ENCODE data around the gene C1QTNF9.
"Not testable (repeated sequence)": the region's sequence is repeated elsewhere in the genome, so short reads cannot be mapped to it uniquely, and the experiment has no call there.

Gene C1QTNF9

GRCh38 chr13:24309300-24309699 lies at the start of gene C1QTNF9:
TSS of gene C1QTNF9 (plus strand) at chr13:24309580. CDS start at chr13:24316004, 6,424 bp downstream.
- not testable (repeated sequence) for DNase-seq

DNA sequence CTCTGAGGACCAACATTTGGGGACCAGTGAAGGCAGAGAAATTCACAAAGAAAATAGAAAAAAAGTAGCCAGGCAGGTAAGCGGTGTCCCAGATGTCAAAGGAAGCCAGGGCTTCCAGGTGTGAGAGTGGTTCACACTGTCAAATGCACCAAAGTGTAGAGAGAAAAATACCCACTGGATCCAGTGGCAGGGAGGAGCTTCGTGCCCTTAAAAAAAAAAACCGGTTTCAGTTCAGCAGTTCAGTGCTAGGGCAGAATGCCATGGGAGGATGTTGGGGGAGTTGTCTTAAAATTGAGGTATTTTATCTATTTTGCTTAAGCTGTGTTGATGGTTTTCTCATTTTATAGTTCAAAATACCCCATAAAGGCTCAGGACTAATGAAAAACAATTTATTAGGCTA lies 47.8 kb upstream of the C1QTNF9 start:
- TF ChIP-seq POLR2A (IDR thresholded peaks at IDR 0.05; ENCODE audit: low read length) (no peak), GATA1 (IDR thresholded peaks at IDR 0.05; ENCODE audit: low read depth, low read length) (no peak)
- no peak for DNase-seq

GRCh38 chr13:24263632-24264031 lies 45.7 kb upstream of the C1QTNF9 start:
- DNase-seq: no peak
- no peak for TF ChIP-seq POLR2A (IDR thresholded peaks at IDR 0.05; ENCODE audit: low read length)
- TF ChIP-seq GATA1 (IDR thresholded peaks at IDR 0.05; ENCODE audit: low read depth, low read length): no peak

DNA sequence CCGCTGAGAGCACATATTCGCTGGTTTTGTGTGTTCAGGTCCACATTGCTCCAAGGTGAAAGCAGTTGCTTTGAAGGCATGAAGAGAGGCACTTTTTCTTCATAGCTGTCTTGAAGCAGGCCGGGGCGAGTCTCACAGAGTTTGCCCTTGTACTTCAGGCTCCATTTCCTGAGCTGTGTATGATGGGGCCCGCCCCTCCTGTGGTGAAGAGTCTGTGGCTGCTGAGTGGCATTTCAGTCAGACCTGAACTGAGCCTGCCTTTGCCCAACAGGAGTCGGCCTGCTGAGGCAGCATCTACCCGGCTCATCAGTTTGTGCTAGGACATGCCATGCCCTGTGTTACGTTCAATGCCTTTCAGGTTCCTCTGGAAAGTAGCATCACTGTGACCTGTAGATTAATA lies 44.4 kb upstream of the C1QTNF9 start:
- TF ChIP-seq POLR2A (IDR thresholded peaks at IDR 0.05; ENCODE audit: low read length): no peak
- no peak for DNase-seq

DNA sequence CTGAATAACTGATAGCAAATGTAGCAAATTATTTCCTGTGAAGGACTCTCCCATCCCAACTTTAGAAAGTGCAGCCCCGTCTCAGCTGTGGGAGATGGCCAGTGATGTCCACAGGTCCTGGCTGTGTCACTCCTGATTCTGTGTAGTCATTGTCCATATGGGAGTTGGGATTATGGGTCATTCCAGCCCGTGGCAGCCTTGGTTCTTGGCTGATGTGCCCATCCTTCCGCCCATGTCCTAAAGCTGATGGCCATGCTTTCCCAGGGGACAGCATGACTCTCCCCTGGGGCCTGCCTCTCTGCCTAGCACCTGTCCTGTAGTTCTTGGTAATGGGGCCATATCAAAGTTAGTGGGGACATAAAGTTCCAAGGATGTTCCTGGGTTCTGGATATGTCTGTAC lies 43.9 kb upstream of the C1QTNF9 start:
- no peak for TF ChIP-seq GATA1 (IDR thresholded peaks at IDR 0.05; ENCODE audit: low read depth, low read length)
- TF ChIP-seq POLR2A (IDR thresholded peaks at IDR 0.05; ENCODE audit: low read length): no peak
- no peak for DNase-seq

DNA sequence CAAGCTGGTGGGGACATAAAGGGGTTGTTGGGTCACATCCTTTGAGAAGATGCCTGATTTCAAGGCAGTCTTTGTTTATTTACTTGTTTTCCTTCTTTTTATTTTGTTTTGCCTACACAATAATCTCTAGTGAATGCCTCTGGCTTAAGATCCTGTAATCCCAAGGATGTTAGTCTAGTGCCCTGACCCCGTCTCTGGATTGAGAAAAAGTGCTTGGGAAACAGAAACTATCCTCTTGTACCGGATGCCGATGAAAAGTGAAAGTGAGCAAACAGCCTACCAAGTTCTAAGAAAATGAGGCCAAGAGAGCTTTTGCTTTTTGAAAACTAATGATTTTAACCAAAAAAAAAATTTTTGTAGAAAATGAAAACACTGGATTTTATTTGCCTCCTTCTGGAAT lies 42.1 kb upstream of the C1QTNF9 start:
- no peak for DNase-seq
- TF ChIP-seq POLR2A (IDR thresholded peaks at IDR 0.05; ENCODE audit: low read length): no peak
- no peak for TF ChIP-seq GATA1 (IDR thresholded peaks at IDR 0.05; ENCODE audit: low read depth, low read length)

DNA sequence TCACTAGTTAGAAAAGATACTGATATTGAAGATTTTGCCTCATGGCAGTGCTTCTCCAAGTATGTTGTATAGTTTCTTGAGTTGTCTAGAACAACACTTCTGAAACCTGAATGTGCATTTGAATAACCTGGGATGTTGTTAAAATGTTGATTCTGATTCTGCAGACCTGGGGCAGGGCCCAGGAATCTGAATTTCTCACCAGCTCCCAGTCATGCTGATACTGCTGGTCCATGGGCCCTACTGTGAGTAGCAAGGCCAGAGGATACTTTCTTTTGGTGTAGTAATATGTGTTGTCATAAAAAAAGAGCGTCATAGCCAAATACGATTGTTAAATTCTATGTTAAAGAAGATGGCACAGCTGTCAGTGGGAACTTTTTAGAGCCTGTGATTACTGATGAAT lies 41.6 kb upstream of the C1QTNF9 start:
- no peak for DNase-seq
- TF ChIP-seq GATA1 (IDR thresholded peaks at IDR 0.05; ENCODE audit: low read depth, low read length) (no peak), POLR2A (IDR thresholded peaks at IDR 0.05; ENCODE audit: low read length) (no peak)

GRCh38 chr13:24269821-24270220 lies 39.6 kb upstream of the C1QTNF9 start:
- DNase-seq: no peak
- TF ChIP-seq POLR2A (IDR thresholded peaks at IDR 0.05; ENCODE audit: low read length) (no peak), GATA1 (IDR thresholded peaks at IDR 0.05; ENCODE audit: low read depth, low read length) (no peak)

GRCh38 chr13:24270639-24271141 lies 38.7 kb upstream of the C1QTNF9 start:
- peak; percentile 73 for TF ChIP-seq POLR2A (IDR thresholded peaks at IDR 0.05; ENCODE audit: low read length)
- no peak for TF ChIP-seq GATA1 (IDR thresholded peaks at IDR 0.05; ENCODE audit: low read depth, low read length)
- DNase-seq: peak; percentile 64 to 71

DNA sequence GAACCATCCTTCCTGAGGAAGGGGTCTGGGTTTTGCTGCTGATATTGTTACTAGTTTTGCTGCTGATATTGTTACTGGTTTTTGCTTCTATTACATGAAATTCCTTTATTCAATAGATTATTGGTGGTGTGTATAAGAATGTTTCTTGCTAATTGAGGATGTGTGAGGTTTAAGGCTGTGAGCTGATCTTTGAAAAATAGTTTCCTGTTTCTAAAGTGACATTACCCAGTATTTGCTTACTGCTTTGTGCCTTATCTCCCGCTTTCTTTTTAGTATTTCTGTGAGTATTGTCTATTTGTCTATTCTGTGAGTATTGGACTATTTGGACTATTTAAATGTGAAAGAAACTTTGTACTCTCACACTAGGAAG lies 38.2 kb upstream of the C1QTNF9 start:
- DNase-seq: no peak
- no peak for TF ChIP-seq POLR2A (IDR thresholded peaks at IDR 0.05; ENCODE audit: low read length)
- TF ChIP-seq GATA1 (IDR thresholded peaks at IDR 0.05; ENCODE audit: low read depth, low read length): no peak

- TF ChIP-seq POLR2A (IDR thresholded peaks at IDR 0.05; ENCODE audit: low read length) (peak; percentile 47), GATA1 (IDR thresholded peaks at IDR 0.05; ENCODE audit: low read depth, low read length) (no peak)
These were observed 37.6 kb upstream of the C1QTNF9 start for GRCh38 chr13:24271601-24272451.

GRCh38 chr13:24272452-24273161 lies 36.8 kb upstream of the C1QTNF9 start:
- DNase-seq: no peak

More at GRCh38 chr13:24271601-24272451, 37.6 kb upstream of the C1QTNF9 start:
- DNase-seq: peak in 1 of 2 experiments; percentile 38

GRCh38 chr13:24273926-24274325 lies 35.5 kb upstream of the C1QTNF9 start:
- DNase-seq: no peak
- no peak for TF ChIP-seq POLR2A (IDR thresholded peaks at IDR 0.05; ENCODE audit: low read length)
- TF ChIP-seq GATA1 (IDR thresholded peaks at IDR 0.05; ENCODE audit: low read depth, low read length): no peak

More at GRCh38 chr13:24272452-24273161, 36.8 kb upstream of the C1QTNF9 start:
- TF ChIP-seq GATA1 (IDR thresholded peaks at IDR 0.05; ENCODE audit: low read depth, low read length) (no peak), POLR2A (IDR thresholded peaks at IDR 0.05; ENCODE audit: low read length) (no peak)

DNA sequence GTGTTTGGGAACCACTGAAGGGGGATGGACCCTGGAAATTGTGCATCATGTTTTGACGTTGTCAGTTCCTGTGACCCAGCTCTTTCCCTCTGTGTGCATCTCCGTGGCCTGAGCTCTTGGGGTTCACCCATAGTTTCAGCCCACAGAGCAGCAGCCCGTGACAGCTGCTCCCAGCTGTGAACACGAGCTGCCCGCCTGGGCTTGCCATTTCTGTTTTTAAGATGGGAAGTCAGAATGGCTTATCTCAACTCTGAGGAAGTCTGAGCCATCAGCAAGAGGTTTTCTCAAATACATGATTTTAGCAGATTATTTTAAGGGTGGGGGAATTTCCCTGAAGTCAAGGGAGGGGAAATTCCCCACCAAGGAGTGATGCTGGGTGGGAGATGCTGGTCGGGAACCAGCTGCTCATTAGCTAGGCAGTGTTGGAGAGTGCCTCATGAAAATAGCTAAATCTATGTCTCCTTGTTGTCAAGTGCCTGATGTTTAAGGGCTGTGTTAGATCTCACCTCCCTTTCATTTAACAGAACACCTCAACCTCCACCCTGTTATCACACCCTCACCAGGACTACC lies 34.8 kb upstream of the C1QTNF9 start:
- DNase-seq: peak in 1 of 2 experiments; percentile 21
- TF ChIP-seq GATA1 (IDR thresholded peaks at IDR 0.05; ENCODE audit: low read depth, low read length): no peak
- TF ChIP-seq POLR2A (IDR thresholded peaks at IDR 0.05; ENCODE audit: low read length): peak; percentile 13
